Activated naive CD8-positive, alpha-beta T cell treated with anti-CD3 and anti-CD28 coated beads, Interleukin-2, amount 50 U/mL, for 24 hours (primary cell): Measurements from ENCODE around the gene ANKRD33B.

Experiments
- ATAC-seq: fragments of 150-1000 bp; cut with Tn5 transposase; one replicate; pipeline ENCODE4 v1.10.0; 2021
- DNase-seq: peaks from one replicate; pipeline ENCODE4 v3.0.0; 2021
- H3K27ac Mint-ChIP-seq: one replicate; pipeline ENCODE4 v1.8.0; 2021; ENCODE audit warnings: mild to moderate bottlenecking, mixed read lengths
- H3K27me3 Mint-ChIP-seq: one replicate; pipeline ENCODE4 v1.8.0; 2021; ENCODE audit warnings: mixed read lengths
- H3K36me3 Mint-ChIP-seq: one replicate; pipeline ENCODE4 v1.8.0; 2021; ENCODE audit warnings: low read depth, mixed read lengths
- H3K4me1 Mint-ChIP-seq: one replicate; pipeline ENCODE4 v1.8.0; 2021; ENCODE audit warnings: mixed read lengths
- H3K4me3 Mint-ChIP-seq: one replicate; pipeline ENCODE4 v1.8.0; 2021; ENCODE audit warnings: mild to moderate bottlenecking, moderate library complexity, mixed read lengths
- H3K9me3 Mint-ChIP-seq: one replicate; pipeline ENCODE4 v1.8.0; 2021; ENCODE audit warnings: mixed read lengths

Gene ANKRD33B

DNA sequence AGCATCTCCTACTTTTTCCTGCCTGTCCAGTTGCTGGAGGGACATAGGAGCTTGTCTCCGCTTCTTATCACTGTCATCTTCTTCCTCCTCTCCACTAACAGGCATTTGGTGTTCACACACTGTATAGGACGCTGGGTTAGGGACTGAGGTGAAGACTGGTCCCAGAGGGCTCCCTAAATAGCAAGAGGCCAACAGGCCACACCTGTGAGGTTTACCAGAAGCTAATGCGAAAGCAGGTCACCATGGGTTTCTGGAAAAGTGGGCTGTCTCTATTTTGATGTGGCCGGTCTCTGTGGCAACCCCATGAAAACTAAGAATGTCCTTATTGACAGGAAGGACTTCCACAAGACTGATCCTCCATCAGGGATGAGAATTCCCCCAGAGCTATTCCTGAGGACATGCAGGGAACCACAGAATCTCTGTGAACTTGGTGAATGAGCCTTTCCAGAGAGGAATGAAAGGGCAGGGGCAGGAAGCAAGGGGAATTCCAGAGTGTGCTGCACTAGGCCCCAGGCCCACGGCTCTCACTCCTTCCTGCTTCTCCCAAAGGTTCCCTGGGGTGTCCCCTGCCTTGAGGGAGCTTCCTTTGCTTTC lies 135.5 kb downstream of the ANKRD33B start:
- Mint-ChIP-seq H3K9me3 (no peaks in the 10 kb centered on the region), H3K4me1 (peaks cover 47% of the 10 kb centered on the region), H3K4me3 (no peak overlapping the region), H3K27ac (peak overlapping the region; percentile 72), H3K36me3 (peaks cover 5% of the 10 kb centered on the region), H3K27me3 (no peaks in the 10 kb centered on the region)
- no peak for DNase-seq
- no peak for ATAC-seq

DNA sequence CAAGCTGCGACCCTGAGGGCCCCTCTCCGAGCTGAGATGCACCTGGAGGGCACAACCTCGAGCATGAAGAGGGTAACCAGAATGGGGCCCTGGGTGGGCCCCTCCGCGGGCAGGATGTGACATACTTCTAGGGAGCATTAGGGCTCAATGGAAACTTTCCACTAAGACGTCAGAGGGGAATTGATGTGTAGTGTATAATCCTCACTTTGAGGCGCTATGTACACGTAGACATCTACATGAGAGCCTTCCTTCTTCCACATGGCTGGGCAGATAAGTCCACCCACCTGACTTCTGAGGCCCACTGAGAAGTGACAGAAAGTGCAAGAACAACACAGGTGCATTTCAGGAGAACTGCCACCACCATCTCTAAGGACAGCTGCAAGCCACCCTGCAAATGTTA lies 136.1 kb downstream of the ANKRD33B start:
- Mint-ChIP-seq H3K4me1 (peaks cover 53% of the 10 kb centered on the region), H3K27ac (peak overlapping the region; percentile 72), H3K27me3 (no peaks in the 10 kb centered on the region), H3K4me3 (peak overlapping the region; percentile 6), H3K9me3 (no peaks in the 10 kb centered on the region), H3K36me3 (peaks cover 6% of the 10 kb centered on the region)
- DNase-seq (no peak), ATAC-seq (peak; percentile 50)

DNA sequence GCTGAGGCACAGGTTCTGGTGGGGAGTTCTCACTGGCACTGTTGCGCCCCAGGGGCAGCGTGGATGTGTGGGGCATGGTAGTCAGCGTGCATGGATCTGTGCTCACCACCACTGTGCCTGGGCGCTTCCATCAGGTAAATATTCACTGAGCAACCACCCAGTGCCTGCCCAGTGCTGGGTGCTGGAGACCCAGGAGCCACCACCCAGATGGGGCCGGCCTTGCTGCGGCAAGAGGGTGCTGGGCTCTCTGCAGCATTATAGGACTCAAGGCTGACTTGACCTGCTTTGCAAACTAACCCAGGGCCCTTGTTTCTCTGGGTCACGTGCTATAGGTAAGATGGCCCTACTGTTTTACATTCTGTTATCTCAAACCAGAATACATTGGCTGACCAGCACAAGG lies 136.6 kb downstream of the ANKRD33B start:
- H3K4me3 Mint-ChIP-seq, result no peak overlapping the region
- ATAC-seq (no peak), DNase-seq (no peak)
- H3K4me1 Mint-ChIP-seq, result peaks cover 56% of the 10 kb centered on the region
- H3K27ac Mint-ChIP-seq, result no peak overlapping the region
- H3K27me3 Mint-ChIP-seq, result no peaks in the 10 kb centered on the region
- peaks cover 10% of the 10 kb centered on the region for H3K36me3 Mint-ChIP-seq
- no peaks in the 10 kb centered on the region for H3K9me3 Mint-ChIP-seq

DNA sequence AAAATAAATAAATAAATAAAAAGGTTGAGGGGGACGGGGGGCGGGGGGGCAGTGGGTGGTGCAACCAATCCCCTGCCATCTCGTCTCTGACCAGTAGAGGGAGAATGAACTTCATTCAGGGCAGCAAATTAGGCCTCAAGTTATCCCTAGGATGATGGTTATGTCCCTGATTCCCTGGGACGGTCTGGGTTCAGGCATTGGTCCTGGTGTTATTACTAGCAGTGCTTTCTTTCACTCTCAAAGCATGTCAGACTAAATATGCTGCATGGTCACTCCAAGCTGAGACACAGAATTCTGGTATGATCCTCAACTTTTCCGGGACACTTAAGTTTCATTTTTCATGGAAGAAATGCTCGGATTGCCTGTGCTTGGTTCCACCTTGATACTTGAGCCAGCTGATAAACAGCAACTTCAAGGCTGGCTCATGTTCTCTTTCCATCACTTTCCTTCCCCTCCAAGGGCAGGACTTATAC lies 137.7 kb downstream of the ANKRD33B start:
- H3K36me3 Mint-ChIP-seq, result peaks cover 10% of the 10 kb centered on the region

DNA sequence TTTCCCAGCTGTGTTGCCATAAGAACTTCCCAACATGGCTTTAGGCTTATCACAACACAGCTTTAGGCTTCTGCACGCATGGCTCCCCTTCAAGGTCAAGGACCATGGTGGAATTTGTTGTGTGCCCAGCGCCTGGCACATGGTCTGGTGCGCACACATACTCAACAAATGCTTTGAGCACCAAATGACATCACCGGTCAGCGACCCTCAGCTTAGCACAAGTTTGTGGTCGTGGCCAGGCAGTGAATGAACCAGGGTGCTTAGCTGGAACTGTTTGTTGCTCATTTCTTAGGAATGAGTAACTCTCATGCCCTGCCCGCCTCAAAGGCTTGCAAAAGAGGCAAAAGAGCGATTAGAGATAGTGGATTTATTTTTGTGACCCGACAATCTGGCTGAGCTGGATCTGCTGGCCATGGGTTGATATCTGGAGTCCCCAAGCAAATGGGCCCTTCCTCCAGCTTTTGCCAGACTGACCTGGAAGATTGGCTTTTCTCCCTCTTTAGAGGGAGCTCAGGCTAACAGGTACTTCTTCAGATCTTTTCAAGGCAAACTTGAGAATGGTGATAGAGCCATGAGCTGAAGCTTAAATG lies 138.3 kb downstream of the ANKRD33B start:
- peaks cover 10% of the 10 kb centered on the region for H3K36me3 Mint-ChIP-seq
- peaks cover 51% of the 10 kb centered on the region for H3K4me1 Mint-ChIP-seq
- H3K9me3 Mint-ChIP-seq, result no peaks in the 10 kb centered on the region
- ATAC-seq, result no peak
- H3K27ac Mint-ChIP-seq, result no peak overlapping the region
- no peak overlapping the region for H3K4me3 Mint-ChIP-seq
- no peaks in the 10 kb centered on the region for H3K27me3 Mint-ChIP-seq
- no peak for DNase-seq

More for the DNA sequence above, 137.7 kb downstream of the ANKRD33B start:
- H3K4me1 Mint-ChIP-seq, result peaks cover 52% of the 10 kb centered on the region
- ATAC-seq (no peak), DNase-seq (peak; percentile 60)
- H3K27me3 Mint-ChIP-seq, result no peaks in the 10 kb centered on the region
- H3K9me3 Mint-ChIP-seq, result no peaks in the 10 kb centered on the region
- no peak overlapping the region for H3K27ac Mint-ChIP-seq
- no peak overlapping the region for H3K4me3 Mint-ChIP-seq

DNA sequence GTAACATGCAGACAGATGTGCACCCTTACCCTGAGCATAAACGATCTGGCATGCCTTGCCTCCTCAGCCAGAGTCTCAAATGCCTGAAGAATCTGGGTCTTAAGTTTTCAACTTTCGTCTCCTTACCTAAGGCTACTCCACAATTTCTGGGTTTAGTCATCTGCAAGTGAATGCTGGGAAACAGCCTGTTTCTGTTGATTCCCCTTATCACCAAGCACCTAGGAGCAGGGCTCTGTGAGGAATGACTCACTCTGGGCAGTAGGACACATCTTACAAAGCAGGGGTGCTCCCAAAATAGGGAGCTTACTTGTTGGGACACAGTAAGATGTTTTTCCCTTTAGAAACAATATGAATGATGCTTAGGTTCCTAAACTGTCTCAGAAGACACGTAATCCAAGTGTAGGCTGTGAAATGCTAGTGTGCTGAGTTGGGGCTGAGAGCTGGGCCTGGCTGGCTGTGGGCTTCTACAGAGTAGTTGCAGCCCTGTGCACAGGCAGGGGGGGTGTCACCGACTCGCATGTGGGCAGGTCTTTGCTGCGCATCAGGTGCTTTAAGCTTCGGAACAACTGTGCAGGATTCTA lies 139.1 kb downstream of the ANKRD33B start:
- Mint-ChIP-seq H3K27ac (peak overlapping the region; percentile 40), H3K4me3 (no peak overlapping the region), H3K4me1 (peaks cover 49% of the 10 kb centered on the region), H3K27me3 (no peaks in the 10 kb centered on the region), H3K36me3 (peaks cover 10% of the 10 kb centered on the region), H3K9me3 (no peaks in the 10 kb centered on the region)
- DNase-seq (no peak), ATAC-seq (no peak)

DNA sequence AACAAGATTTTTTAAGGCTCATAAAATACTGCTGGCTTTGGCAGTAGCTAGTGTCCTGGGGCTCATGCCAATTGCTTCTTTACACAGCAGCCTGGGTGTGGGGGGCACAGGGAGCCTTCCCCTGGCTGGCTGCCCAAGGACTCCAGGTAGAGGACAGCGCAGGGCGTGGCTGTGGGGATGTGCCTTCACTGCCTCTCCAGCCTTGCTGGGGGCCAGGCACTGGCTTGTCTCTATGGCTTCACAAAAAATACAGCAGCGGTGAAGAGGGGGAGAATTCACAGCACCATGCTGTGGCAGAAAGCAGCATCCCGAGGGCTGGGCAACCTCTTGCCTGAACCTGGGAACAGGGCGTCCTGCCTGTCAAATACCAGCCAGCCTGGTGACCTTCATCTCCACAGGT lies 139.8 kb downstream of the ANKRD33B start:
- Mint-ChIP-seq H3K4me1 (peaks cover 49% of the 10 kb centered on the region), H3K9me3 (no peaks in the 10 kb centered on the region), H3K27ac (no peak overlapping the region), H3K27me3 (no peaks in the 10 kb centered on the region), H3K36me3 (peaks cover 10% of the 10 kb centered on the region), H3K4me3 (no peak overlapping the region)
- ATAC-seq (no peak), DNase-seq (no peak)

DNA sequence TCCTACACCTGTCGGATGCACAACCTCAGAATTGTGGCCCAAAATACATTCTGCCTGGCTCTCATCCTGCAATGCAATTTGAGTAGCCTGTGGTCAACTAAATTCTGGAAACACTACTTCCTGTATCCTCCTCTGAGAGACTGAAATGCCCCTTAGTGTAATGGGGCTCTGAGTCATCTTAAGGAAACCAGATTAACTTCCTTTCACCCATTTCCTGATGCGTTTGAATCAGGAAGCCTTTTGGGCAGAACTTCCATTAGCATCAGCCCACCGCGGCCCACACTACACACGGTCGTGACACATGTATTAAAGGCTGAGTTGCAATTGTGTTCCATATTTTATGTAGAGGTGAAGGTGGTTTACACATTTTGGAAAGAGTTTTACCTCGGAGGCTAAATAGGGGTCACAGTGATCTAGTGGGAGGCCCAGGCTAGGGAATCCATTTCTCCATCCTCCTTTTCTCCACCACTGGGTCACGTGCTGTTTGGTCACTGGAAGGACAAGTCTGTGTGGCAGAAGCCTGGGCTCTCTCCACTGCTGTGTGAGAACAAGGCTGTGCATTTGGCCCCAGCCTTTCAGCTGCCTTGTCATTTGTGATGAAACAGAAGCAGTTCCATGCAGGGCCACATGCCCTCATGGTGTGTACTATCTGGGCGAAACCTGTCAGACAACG lies 141.2 kb downstream of the ANKRD33B start:
- DNase-seq (no peak), ATAC-seq (peak; percentile 62)
- Mint-ChIP-seq H3K27me3 (no peaks in the 10 kb centered on the region), H3K4me3 (no peak overlapping the region), H3K36me3 (peaks cover 9% of the 10 kb centered on the region), H3K9me3 (no peaks in the 10 kb centered on the region), H3K27ac (peak overlapping the region; percentile 72), H3K4me1 (peaks cover 39% of the 10 kb centered on the region)

DNA sequence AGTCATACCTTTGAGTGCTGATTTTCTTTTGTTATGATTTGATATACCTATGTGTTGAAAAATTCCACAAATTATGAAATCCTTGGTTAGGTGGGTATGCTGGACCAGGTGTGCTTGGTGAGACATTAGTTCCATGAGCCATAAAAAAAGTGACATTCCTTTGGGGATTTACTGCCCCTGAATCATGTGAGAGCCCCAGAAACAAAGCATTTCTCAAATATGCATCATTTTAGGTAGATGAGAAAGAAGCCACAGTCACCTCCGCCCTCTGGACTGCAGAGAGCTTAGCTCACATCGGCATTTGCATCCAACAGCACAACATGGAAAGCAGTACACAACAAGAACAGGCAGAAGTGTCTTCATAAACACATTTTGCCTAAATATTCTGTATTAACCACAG lies 141.9 kb downstream of the ANKRD33B start:
- ATAC-seq (no peak), DNase-seq (no peak)
- peak overlapping the region; percentile 17 for H3K27ac Mint-ChIP-seq
- no peak overlapping the region for H3K4me3 Mint-ChIP-seq
- peaks cover 35% of the 10 kb centered on the region for H3K4me1 Mint-ChIP-seq
- H3K36me3 Mint-ChIP-seq, result peaks cover 8% of the 10 kb centered on the region
- H3K9me3 Mint-ChIP-seq, result no peaks in the 10 kb centered on the region
- H3K27me3 Mint-ChIP-seq, result no peaks in the 10 kb centered on the region

DNA sequence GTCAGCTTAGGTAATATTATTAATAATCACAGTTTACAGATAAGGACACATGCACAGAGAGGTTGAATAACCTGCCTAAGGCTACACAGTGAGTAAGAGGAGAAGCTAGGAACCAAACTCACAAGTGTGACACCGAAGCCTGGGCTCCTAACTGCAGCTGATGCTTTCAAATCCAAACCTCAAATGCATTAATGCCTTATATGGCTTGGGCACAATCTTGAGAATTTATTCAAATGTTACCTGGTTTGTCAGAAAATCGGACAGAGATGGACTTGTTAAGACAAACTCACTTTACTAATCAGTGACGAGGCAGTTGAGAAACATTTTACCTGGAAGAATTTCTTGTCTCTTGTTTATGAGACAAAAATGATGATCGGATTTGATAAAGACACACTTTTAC lies 142.5 kb downstream of the ANKRD33B start:
- ATAC-seq (no peak), DNase-seq (no peak)
- no peaks in the 10 kb centered on the region for H3K27me3 Mint-ChIP-seq
- peaks cover 10% of the 10 kb centered on the region for H3K36me3 Mint-ChIP-seq
- no peak overlapping the region for H3K4me3 Mint-ChIP-seq
- H3K4me1 Mint-ChIP-seq, result peaks cover 37% of the 10 kb centered on the region
- H3K9me3 Mint-ChIP-seq, result no peaks in the 10 kb centered on the region
- H3K27ac Mint-ChIP-seq, result peak overlapping the region; percentile 17
